Measurements from ENCODE around the gene EML4.

EML4 gene

DNA sequence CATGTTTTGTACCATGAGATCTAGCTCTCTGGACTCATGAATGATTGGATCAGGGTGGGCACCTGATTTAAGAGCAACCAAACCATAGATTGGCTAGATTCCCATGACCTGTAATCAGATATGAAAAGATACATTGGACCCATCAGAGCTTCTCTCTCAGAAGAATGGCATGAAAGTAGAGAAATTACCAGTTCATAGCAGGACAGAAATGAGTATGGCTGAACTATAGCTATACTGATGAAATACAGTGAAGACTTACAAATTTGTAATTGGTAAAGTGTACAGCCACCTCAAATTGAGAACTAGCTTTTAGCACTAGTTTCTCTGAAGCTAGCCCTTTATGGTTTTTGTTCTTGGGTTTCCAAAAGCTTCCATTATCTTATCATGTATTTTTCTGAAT is 19.0 kb upstream of the EML4 start:
- no peak for TF ChIP-seq POLR2AphosphoS5 (IDR thresholded peaks at IDR 0.05; ENCODE audit: low read depth)
- TF ChIP-seq GABPA (IDR thresholded peaks at IDR 0.05; ENCODE audit: low read depth) = no peak
- no peak for TF ChIP-seq SPI1 (IDR thresholded peaks at IDR 0.05; ENCODE audit: borderline replicate concordance, low read depth)
- TF ChIP-seq, protein P1, sequence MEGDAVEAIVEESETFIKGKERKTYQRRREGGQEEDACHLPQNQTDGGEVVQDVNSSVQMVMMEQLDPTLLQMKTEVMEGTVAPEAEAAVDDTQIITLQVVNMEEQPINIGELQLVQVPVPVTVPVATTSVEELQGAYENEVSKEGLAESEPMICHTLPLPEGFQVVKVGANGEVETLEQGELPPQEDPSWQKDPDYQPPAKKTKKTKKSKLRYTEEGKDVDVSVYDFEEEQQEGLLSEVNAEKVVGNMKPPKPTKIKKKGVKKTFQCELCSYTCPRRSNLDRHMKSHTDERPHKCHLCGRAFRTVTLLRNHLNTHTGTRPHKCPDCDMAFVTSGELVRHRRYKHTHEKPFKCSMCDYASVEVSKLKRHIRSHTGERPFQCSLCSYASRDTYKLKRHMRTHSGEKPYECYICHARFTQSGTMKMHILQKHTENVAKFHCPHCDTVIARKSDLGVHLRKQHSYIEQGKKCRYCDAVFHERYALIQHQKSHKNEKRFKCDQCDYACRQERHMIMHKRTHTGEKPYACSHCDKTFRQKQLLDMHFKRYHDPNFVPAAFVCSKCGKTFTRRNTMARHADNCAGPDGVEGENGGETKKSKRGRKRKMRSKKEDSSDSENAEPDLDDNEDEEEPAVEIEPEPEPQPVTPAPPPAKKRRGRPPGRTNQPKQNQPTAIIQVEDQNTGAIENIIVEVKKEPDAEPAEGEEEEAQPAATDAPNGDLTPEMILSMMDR (IDR thresholded peaks at IDR 0.05; ENCODE audit: insufficient read depth, low read length) = no peak
- no peak for TF ChIP-seq REST (IDR thresholded peaks at IDR 0.05; ENCODE audit: insufficient replicate concordance, low read depth)
- no peaks in the 10 kb centered on the region for H3K27me3 ChIP-seq (ENCODE audit: insufficient read depth, poor library complexity, severe bottlenecking)
- DNase-seq (ENCODE audit: low read depth in 1 of 2, low spot score in 1 of 2) = no peak
- H3K4me3 ChIP-seq (replicated peaks; ENCODE audit: insufficient read depth, low read length) = no peak overlapping the region
- no peak overlapping the region for H3K27ac ChIP-seq (replicated peaks)

DNA sequence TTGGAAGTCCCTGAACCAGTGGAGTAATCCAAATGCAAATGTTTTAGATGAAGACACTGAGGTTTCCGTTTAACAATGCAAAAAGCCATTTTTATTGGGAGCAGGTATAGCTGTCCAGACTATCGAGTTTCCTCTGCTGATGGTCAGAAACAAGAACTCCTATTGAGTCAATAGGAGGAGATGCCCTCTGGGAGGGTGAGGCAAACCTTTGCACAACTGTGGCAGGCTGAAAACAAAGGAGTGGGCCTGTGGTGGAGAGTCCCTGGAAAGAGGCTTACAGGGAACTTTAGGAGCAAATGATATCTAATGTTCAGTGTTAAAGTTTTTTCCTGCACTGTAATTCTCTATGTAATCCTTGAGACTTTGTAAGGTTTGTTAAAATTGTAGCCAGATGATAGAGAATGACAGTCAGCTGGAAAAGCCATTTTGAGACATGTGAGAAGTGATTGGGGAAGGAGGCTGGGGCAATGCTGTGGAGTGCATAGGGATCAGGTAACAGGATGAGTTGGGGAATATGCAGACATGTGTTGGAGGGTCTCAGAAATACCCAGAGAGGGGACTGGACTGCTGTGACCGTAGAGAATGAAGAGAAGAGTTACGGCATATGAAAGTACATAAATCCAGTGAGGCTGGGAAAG is 15.1 kb upstream of the EML4 start:
- TF ChIP-seq POLR2AphosphoS5 (IDR thresholded peaks at IDR 0.05; ENCODE audit: low read depth) (no peak), REST (IDR thresholded peaks at IDR 0.05; ENCODE audit: insufficient replicate concordance, low read depth) (no peak), GABPA (IDR thresholded peaks at IDR 0.05; ENCODE audit: low read depth) (no peak), SPI1 (IDR thresholded peaks at IDR 0.05; ENCODE audit: borderline replicate concordance, low read depth) (no peak)
- TF ChIP-seq, protein P1 (IDR thresholded peaks at IDR 0.05; ENCODE audit: insufficient read depth, low read length) = no peak
- DNase-seq (ENCODE audit: low read depth in 1 of 2, low spot score in 1 of 2) = no peak
- no peak overlapping the region for H3K27ac ChIP-seq (replicated peaks)
- H3K27me3 ChIP-seq (ENCODE audit: insufficient read depth, poor library complexity, severe bottlenecking) = no peaks in the 10 kb centered on the region
- no peak overlapping the region for H3K4me3 ChIP-seq (replicated peaks; ENCODE audit: insufficient read depth, low read length)

GRCh38 chr2:42156721-42157120 is 12.4 kb upstream of the EML4 start:
- H3K4me3 ChIP-seq (replicated peaks; ENCODE audit: insufficient read depth, low read length) = no peak overlapping the region
- DNase-seq (ENCODE audit: low read depth in 1 of 2, low spot score in 1 of 2) = no peak
- H3K27ac ChIP-seq (replicated peaks) = no peak overlapping the region
- no peaks in the 10 kb centered on the region for H3K27me3 ChIP-seq (ENCODE audit: insufficient read depth, poor library complexity, severe bottlenecking)
- TF ChIP-seq POLR2AphosphoS5 (IDR thresholded peaks at IDR 0.05; ENCODE audit: low read depth) = no peak

DNA sequence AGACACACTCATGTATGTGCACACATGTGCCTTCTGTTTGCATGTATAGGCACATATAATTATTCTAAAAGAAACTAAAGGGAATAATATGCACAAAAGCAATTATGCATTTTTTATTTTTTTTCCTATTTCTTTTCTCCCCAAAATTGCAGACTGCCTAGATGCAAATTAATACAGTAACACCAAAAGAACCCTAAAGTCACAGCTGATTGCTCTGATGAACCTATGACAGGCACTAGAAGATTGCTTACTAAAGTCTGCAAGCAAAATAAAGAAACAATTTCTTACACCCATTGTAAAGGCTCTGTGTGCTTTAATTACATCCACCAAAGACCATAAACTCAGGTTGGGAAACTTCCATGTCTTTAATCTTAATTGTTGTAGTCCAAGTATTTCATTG is 7.7 kb upstream of the EML4 start:
- H3K4me3 ChIP-seq (replicated peaks; ENCODE audit: insufficient read depth, low read length) = no peak overlapping the region
- DNase-seq (ENCODE audit: low read depth in 1 of 2, low spot score in 1 of 2) = no peak
- no peak for TF ChIP-seq GABPA (IDR thresholded peaks at IDR 0.05; ENCODE audit: low read depth)
- no peak for TF ChIP-seq SPI1 (IDR thresholded peaks at IDR 0.05; ENCODE audit: borderline replicate concordance, low read depth)
- TF ChIP-seq REST (IDR thresholded peaks at IDR 0.05; ENCODE audit: insufficient replicate concordance, low read depth) = no peak
- no peak for TF ChIP-seq POLR2AphosphoS5 (IDR thresholded peaks at IDR 0.05; ENCODE audit: low read depth)
- TF ChIP-seq, protein P1 (IDR thresholded peaks at IDR 0.05; ENCODE audit: insufficient read depth, low read length) = no peak
- H3K27ac ChIP-seq (replicated peaks) = no peak overlapping the region
- H3K27me3 ChIP-seq (ENCODE audit: insufficient read depth, poor library complexity, severe bottlenecking) = no peaks in the 10 kb centered on the region
